Smooth muscle cell (in vitro differentiated cells): ENCODE data around the gene SNED1. TPM values are rescaled to one million over a fixed set of nuclear protein-coding genes. Genes with fewer than 3 reads are reported as not detected.

Source experiments
- DNase-seq: peaks from one replicate; lab custom pipeline; 2025; ENCODE audit not compliant: unreplicated experiment; lab: John Stamatoyannopoulos, UW
- H2AFZ ChIP-seq: fragments of 200-600 bp; sonication (generic); 2 replicates; pipeline ENCODE4 v1.6.0; 2016; ENCODE audit warnings: antibody characterized with exemption, low read depth, mild to moderate bottlenecking
- H3F3A ChIP-seq: fragments of 200-600 bp; sonication (generic); 2 replicates; pipeline ENCODE4 v1.6.0; 2017; ENCODE audit warnings: antibody characterized with exemption, low read depth
- H3K27ac ChIP-seq: fragments of 200-600 bp; sonication (generic); 2 replicates; pipeline ENCODE4 v1.5.1; 2016; ENCODE audit warnings: low read depth, mild to moderate bottlenecking
- H3K27me3 ChIP-seq: fragments of 200-600 bp; sonication (generic); 2 replicates; pipeline ENCODE4 v1.6.1; 2016; ENCODE audit warnings: low read depth, mild to moderate bottlenecking
- H3K36me3 ChIP-seq: fragments of 200-600 bp; sonication (generic); 2 replicates; pipeline ENCODE4 v1.5.1; 2016; ENCODE audit warnings: low read depth
- H3K4me1 ChIP-seq: fragments of 200-600 bp; sonication (generic); 2 replicates; pipeline ENCODE4 v1.5.1; 2016; ENCODE audit warnings: low read depth
- H3K4me2 ChIP-seq: fragments of 200-600 bp; sonication (generic); 2 replicates; pipeline ENCODE4 v1.6.0; 2016; ENCODE audit warnings: mild to moderate bottlenecking
- H3K4me3 ChIP-seq: fragments of 200-600 bp; sonication (generic); 2 replicates; pipeline ENCODE4 v1.5.1; 2016; ENCODE audit warnings: mild to moderate bottlenecking
- H3K79me2 ChIP-seq: fragments of 200-600 bp; sonication (generic); 2 replicates; pipeline ENCODE4 v1.6.0; 2016; ENCODE audit warnings: low read depth, mild to moderate bottlenecking
- H3K9ac ChIP-seq: fragments of 200-600 bp; sonication (generic); 2 replicates; pipeline ENCODE4 v1.6.0; 2016; ENCODE audit warnings: low read depth
- H3K9me3 ChIP-seq: fragments of 200-600 bp; sonication (generic); replicated peaks from 2 replicates; pipeline ENCODE4 v1.5.1; 2016; ENCODE audit warnings: low read depth
- H4K20me1 ChIP-seq: fragments of 200-600 bp; sonication (generic); 2 replicates; pipeline ENCODE4 v1.6.0; 2016; ENCODE audit warnings: low read depth
- WGBS: methylation state at CpG from one replicate; pipeline ENCODE4 v1.1.7; 2016; ENCODE audit warnings: low lambda C conversion rate; 5-methylcytosine and 5-hydroxymethylcytosine counted together
- polyA plus RNA-seq: library from polyadenylated mRNA; unstranded; fragments of >200 nt; fragmentation: Nextera tagmentation; extraction: Ambion mirVana; gene quantifications from 2 replicates; pipeline ENCODE4 v1.2.1, GENCODE V29; 2016
- total RNA-seq: library from RNA; depleted of rRNA; stranded (reverse); fragments of >200 nt; gene quantifications from 2 replicates; pipeline ENCODE4 v1.2.3, GENCODE V29; 2014
- TF ChIP-seq, protein P1 (sequence below): fragments of 200-600 bp; sonication (generic); IDR thresholded peaks from 2 replicates; pipeline ENCODE4 v1.5.1; 2017; ENCODE audit warnings: borderline replicate concordance, mild to moderate bottlenecking, antibody characterized with exemption; ENCODE audit not compliant: insufficient read depth, poor library complexity, severe bottlenecking

The SNED1 gene
- total and polyA plus RNA-seq, 2 experiments from 2014 or later = 0.36 to 3.0 TPM

DNA sequence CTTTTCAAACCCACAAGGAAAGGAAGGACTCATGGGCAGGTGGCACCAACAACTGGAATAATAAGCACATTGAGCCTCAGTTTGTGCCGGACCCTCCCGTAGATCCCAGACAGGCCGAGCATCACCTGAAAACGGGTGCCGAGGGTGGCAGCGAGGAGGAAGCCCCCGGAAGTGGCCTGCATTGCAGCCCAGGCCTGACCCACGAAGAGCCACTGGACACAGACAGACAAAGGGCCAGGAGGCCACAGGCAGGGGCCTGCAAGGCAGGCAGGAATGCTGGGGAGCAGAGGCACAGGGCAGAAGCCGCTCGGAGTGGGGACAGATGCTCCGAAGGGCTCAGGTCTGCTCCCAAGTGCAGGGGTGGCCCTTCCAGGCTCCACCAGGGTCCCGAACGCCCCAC is 71.9 kb downstream of the SNED1 start:
- Histone ChIP-seq H3K27ac (no peak overlapping the region), H3K9me3 (no peaks in the 10 kb centered on the region), H3K27me3 (no peaks in the 10 kb centered on the region), H2AFZ (no peak overlapping the region), H3K36me3 (no peaks in the 10 kb centered on the region), H3K4me3 (no peak overlapping the region), H3K79me2 (no peaks in the 10 kb centered on the region), H3K4me2 (no peak overlapping the region), H3K4me1 (no peaks in the 10 kb centered on the region), H4K20me1 (no peaks in the 10 kb centered on the region), H3K9ac (no peak overlapping the region), H3F3A (no peaks in the 10 kb centered on the region)
- TF ChIP-seq, protein P1, sequence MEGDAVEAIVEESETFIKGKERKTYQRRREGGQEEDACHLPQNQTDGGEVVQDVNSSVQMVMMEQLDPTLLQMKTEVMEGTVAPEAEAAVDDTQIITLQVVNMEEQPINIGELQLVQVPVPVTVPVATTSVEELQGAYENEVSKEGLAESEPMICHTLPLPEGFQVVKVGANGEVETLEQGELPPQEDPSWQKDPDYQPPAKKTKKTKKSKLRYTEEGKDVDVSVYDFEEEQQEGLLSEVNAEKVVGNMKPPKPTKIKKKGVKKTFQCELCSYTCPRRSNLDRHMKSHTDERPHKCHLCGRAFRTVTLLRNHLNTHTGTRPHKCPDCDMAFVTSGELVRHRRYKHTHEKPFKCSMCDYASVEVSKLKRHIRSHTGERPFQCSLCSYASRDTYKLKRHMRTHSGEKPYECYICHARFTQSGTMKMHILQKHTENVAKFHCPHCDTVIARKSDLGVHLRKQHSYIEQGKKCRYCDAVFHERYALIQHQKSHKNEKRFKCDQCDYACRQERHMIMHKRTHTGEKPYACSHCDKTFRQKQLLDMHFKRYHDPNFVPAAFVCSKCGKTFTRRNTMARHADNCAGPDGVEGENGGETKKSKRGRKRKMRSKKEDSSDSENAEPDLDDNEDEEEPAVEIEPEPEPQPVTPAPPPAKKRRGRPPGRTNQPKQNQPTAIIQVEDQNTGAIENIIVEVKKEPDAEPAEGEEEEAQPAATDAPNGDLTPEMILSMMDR = no peak
- 98% methylated on average over 13 of the region's 13 CpGs for WGBS
- DNase-seq = no peak

DNA sequence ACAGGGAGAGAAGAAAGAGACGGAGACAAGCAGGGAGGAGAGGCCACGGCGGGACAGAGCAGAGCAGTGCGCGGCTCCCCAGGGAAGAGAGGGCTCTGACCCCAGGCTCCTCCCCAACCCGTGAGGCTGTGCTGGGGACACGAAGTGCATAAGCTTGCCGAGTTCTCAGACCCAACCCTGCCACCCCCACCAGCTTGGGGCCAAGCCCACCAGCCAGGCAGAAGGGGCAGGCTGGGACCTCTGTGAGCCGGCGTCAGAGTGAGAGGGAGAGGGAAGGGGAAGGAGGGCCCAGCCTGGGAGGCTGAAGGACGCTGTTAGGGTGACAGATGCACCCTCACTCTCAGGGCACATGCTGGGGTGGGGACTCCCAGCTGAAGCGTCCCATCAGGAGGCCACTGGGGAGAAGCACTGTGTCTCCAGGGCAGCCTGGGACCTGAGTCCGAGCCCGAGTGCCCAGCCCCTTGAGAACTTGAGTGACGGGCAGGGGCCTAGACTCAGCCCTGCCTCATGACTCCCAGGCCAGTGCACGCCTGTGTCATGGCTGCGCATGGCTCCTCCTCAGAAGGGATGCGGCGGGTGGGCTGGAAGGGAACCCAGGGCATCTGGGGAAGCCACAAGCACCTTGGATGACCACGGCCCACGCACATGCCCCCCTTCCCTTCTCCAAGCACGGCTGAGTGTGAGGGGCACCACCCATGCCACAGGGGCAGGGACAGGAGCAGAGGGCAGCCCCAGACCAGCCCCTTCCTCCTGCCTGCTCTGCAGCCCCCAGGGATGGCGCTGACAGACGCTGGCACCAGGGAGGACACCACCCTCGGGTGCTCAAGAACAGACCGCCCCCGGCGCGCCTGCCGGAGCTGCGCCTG is 72.6 kb downstream of the SNED1 start:
- no peak overlapping the region for H3K4me3 ChIP-seq
- H3K4me1 ChIP-seq = no peaks in the 10 kb centered on the region
- H3K79me2 ChIP-seq = no peaks in the 10 kb centered on the region
- no peak overlapping the region for H3K4me2 ChIP-seq
- WGBS = 93% methylated on average over 31 of the region's 31 CpGs
- no peak overlapping the region for H2AFZ ChIP-seq
- TF ChIP-seq, protein P1 = no peak
- H3K27me3 ChIP-seq = no peaks in the 10 kb centered on the region
- H4K20me1 ChIP-seq = no peaks in the 10 kb centered on the region
- no peak overlapping the region for H3K27ac ChIP-seq
- H3K9me3 ChIP-seq = no peaks in the 10 kb centered on the region
- no peak overlapping the region for H3K9ac ChIP-seq
- no peaks in the 10 kb centered on the region for H3K36me3 ChIP-seq
- H3F3A ChIP-seq = no peaks in the 10 kb centered on the region
- DNase-seq = no peak

DNA sequence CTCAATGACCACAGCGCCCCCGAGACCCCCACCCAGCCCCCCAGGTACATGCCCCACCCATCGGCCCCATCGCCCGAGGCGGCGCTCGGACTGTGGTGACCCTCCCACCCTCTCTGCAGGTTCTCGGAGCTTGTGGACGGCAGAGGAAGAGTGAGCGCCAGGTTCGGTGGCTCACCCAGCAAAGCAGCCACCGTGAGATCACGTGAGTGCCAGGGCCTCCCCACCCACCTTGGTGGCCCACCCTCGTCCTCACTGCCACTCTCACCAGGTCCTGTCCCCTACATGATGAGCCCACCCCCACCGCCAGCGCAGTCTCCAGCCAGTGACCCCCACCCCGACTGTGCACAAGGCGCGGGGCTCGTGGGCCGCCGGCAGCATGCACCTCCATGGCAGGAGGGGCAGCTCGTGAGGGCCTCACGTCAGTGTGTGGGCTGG is 73.3 kb downstream of the SNED1 start:
- no peak overlapping the region for H3K27ac ChIP-seq
- H3K4me1 ChIP-seq = no peaks in the 10 kb centered on the region
- H3K9me3 ChIP-seq = no peaks in the 10 kb centered on the region
- no peaks in the 10 kb centered on the region for H4K20me1 ChIP-seq
- H3K27me3 ChIP-seq = no peaks in the 10 kb centered on the region
- no peaks in the 10 kb centered on the region for H3K79me2 ChIP-seq
- TF ChIP-seq, protein P1 = no peak
- no peak for DNase-seq
- WGBS = 92% methylated on average over 21 of the region's 25 CpGs
- no peak overlapping the region for H3K4me2 ChIP-seq
- no peak overlapping the region for H3K4me3 ChIP-seq
- H3F3A ChIP-seq = no peaks in the 10 kb centered on the region
- H2AFZ ChIP-seq = no peak overlapping the region
- H3K36me3 ChIP-seq = no peaks in the 10 kb centered on the region
- no peak overlapping the region for H3K9ac ChIP-seq

DNA sequence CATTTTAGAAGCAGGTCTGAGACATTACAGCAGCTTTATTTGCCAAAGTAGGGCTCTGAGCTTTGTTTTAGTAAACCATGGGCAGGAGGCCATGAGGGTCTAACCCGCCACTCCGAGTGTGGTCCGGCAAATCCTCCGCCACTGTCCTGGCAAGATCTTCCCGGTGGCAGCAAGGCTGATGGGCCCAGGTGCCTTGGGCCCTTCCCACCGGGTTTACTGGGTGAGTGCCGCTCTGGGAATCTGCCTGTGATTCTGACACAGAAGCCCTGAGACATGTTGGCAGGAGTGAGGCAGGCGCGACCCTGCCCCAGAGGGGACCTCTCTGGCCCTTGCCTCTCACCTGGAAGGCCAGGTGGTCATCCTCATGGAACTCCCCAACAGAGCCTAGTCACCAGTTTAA is 73.7 kb downstream of the SNED1 start:
- Histone ChIP-seq H3K4me2 (no peak overlapping the region), H3F3A (no peaks in the 10 kb centered on the region), H3K9me3 (no peaks in the 10 kb centered on the region), H3K9ac (no peak overlapping the region), H3K79me2 (no peaks in the 10 kb centered on the region), H3K27ac (no peak overlapping the region), H2AFZ (no peak overlapping the region), H3K27me3 (no peaks in the 10 kb centered on the region), H4K20me1 (no peaks in the 10 kb centered on the region), H3K36me3 (no peaks in the 10 kb centered on the region), H3K4me3 (no peak overlapping the region), H3K4me1 (no peaks in the 10 kb centered on the region)
- WGBS = 96% methylated on average over 9 of the region's 9 CpGs
- no peak for DNase-seq
- TF ChIP-seq, protein P1 = no peak
